ENCODE data around the gene THTPA.

DNA sequence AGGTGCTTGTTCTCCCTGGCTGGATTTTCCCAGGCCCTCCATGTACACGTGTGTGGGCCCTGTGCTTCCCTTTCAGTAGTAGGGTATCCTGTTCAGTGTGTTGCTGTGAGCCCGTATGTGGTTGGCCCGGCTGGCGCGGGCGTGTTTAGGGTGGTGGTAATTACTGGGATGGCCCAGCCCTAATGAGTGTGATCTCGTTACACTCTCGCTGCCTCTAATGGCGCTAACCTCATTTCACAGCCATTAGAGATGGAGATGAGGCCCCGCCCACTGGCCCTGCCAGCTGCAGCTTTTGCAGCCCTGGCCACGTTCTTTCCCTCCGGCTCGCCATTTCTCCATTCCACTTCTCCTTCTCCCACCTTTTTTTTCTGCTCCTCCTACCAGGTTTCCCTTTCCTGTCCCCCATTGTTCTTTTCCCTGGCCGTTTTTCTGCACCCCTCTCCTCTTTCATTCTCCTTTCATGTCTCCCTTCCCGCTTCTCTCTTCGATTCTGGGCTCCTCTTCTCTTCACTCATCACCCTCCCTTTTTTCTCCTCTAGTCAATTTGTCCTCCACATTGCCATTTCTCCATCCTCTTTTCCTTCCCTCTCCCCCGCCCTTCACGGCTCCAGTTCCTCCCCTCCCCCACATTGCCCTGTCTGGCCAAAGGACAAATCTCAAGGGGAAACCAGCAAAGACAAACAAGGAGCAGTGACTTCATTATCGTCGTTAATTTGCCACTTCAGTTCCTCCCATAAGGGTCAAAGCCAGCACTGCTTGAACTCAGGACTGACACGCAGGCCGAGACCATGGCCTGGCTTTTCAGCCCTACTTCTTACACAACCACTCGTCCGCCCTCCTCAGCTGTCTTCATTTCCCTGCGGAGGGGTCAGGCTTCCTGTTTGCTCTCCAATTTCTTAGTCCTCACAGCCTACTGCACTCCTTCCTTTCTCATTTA is 11.3 kb upstream of the THTPA start:
- TF ChIP-seq POLR2A (IDR thresholded peaks at IDR 0.05), result no peak
- TF ChIP-seq, protein P1, sequence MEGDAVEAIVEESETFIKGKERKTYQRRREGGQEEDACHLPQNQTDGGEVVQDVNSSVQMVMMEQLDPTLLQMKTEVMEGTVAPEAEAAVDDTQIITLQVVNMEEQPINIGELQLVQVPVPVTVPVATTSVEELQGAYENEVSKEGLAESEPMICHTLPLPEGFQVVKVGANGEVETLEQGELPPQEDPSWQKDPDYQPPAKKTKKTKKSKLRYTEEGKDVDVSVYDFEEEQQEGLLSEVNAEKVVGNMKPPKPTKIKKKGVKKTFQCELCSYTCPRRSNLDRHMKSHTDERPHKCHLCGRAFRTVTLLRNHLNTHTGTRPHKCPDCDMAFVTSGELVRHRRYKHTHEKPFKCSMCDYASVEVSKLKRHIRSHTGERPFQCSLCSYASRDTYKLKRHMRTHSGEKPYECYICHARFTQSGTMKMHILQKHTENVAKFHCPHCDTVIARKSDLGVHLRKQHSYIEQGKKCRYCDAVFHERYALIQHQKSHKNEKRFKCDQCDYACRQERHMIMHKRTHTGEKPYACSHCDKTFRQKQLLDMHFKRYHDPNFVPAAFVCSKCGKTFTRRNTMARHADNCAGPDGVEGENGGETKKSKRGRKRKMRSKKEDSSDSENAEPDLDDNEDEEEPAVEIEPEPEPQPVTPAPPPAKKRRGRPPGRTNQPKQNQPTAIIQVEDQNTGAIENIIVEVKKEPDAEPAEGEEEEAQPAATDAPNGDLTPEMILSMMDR (IDR thresholded peaks at IDR 0.05), result no peak

Data from esophagus squamous epithelium (tissue), 4 donors.